GM21515 (cell line): ENCODE results near the gene AKT2.

ENCODE experiments used
- ATAC-seq: cut with Tn5 transposase; IDR thresholded peaks from one replicate; pipeline ENCODE4 v1.9.1; 2021; ENCODE audit not compliant: unreplicated experiment

Gene AKT2

GRCh38 chr19:40238775-40239174, 46.4 kb downstream of the AKT2 start:
- ATAC-seq = no peak

- no peak for ATAC-seq
These were observed 47.4 kb downstream of the AKT2 start for GRCh38 chr19:40237791-40238190.

- no peak for ATAC-seq
These were observed 48.8 kb downstream of the AKT2 start for GRCh38 chr19:40236366-40236765.

- no peak for ATAC-seq
These were observed 49.2 kb downstream of the AKT2 start for GRCh38 chr19:40236026-40236355.

GRCh38 chr19:40235238-40236025, 49.7 kb downstream of the AKT2 start:
- no peak for ATAC-seq

GRCh38 chr19:40234429-40235237, 50.5 kb downstream of the AKT2 start:
- no peak for ATAC-seq

GRCh38 chr19:40233811-40234389, 51.2 kb downstream of the AKT2 start:
- ATAC-seq = no peak

- no peak for ATAC-seq
These were observed 52.0 kb downstream of the AKT2 start for GRCh38 chr19:40232949-40233810.

GRCh38 chr19:40232479-40232878, 52.7 kb downstream of the AKT2 start:
- ATAC-seq = no peak

GRCh38 chr19:40231544-40232424, 53.4 kb downstream of the AKT2 start:
- ATAC-seq = no peak

- ATAC-seq = no peak
These were observed 54.1 kb downstream of the AKT2 start for GRCh38 chr19:40231057-40231456.

GRCh38 chr19:40229926-40230417, 55.2 kb downstream of the AKT2 start:
- ATAC-seq = no peak

- ATAC-seq = no peak
These were observed 55.7 kb downstream of the AKT2 start for GRCh38 chr19:40229484-40229883.

GRCh38 chr19:40228863-40229262, 56.3 kb downstream of the AKT2 start:
- no peak for ATAC-seq

- ATAC-seq = no peak
These were observed 56.8 kb downstream of the AKT2 start for GRCh38 chr19:40228346-40228745.

GRCh38 chr19:40225440-40226305, 59.5 kb downstream of the AKT2 start:
- no peak for ATAC-seq

- ATAC-seq = no peak
These were observed 60.6 kb downstream of the AKT2 start for GRCh38 chr19:40224342-40225150.

- no peak for ATAC-seq
These were observed 61.9 kb downstream of the AKT2 start for GRCh38 chr19:40223135-40223822.
